Measurements from ENCODE around the gene TENM4. TPM values are rescaled to one million over a fixed set of nuclear protein-coding genes. Genes with fewer than 3 reads are reported as not detected.

The TENM4 gene
- total and polyA plus RNA-seq, 2 of the 8 experiments (the other 6 are each of a cell fraction or from before 2014, with no cell fraction given), result 3.5 to 7.2 TPM

- no peak overlapping the region for H2BK20ac ChIP-seq (ENCODE audit: low read length)
- no peak for DNase-seq (ENCODE audit: low read depth in 1 of 2, low spot score in 2 of 2)
- H2AFZ ChIP-seq (ENCODE audit: low read length), result no peak overlapping the region
- POLR2A ChIA-PET (ENCODE audit: partially characterized antibody), result interaction anchor here (0.6 kb wide), 1 partner anchor 354 kb away, joined by 3 read pairs; no protein-coding TSS in a partner anchor
- H3K4me1 ChIP-seq (replicated peaks in 1 of 4; ENCODE audit: control insufficient read depth in 3 of 4, insufficient read depth in 4 of 4, low read length in 3 of 4), result no peaks in the 10 kb centered on the region
- H3K18ac ChIP-seq (ENCODE audit: extremely low read depth, low read length), result no peak overlapping the region
- H3K36me3 ChIP-seq (ENCODE audit: control insufficient read depth in 2 of 4, insufficient read depth in 4 of 4, low read length in 3 of 4), result no peaks in the 10 kb centered on the region
- H2AK5ac ChIP-seq (ENCODE audit: low read depth, low read length), result no peak overlapping the region
- no peaks in the 10 kb centered on the region for H3K23me2 ChIP-seq (ENCODE audit: low read depth, low read length)
- CTCF ChIA-PET (ENCODE audit: partially characterized antibody), result interaction anchor here (0.6 to 14.2 kb wide), 24 partner anchors 8 to 559 kb away, joined by 3 to 314 read pairs (median 4); no protein-coding TSS in a partner anchor
- no peak overlapping the region for H3K4me3 ChIP-seq (ENCODE audit: extremely low read depth in 1 of 4, insufficient read depth in 2 of 4, low read depth in 3 of 4, low read length in 4 of 4)
- H2BK120ac ChIP-seq (replicated peaks; ENCODE audit: low read depth, low read length), result no peak overlapping the region
- no peak overlapping the region for H4K91ac ChIP-seq (replicated peaks; ENCODE audit: insufficient read length, low read length)
- H3K9ac ChIP-seq (replicated peaks in 1 of 4; ENCODE audit: extremely low read depth in 1 of 4, low read depth in 3 of 4, low read length in 3 of 4), result no peak overlapping the region
- no peaks in the 10 kb centered on the region for H3K27me3 ChIP-seq (replicated peaks in 1 of 4; ENCODE audit: control insufficient read depth in 3 of 4, extremely low read depth in 1 of 4, insufficient read depth in 3 of 4, low read length in 3 of 4)
- H3K4me2 ChIP-seq (ENCODE audit: insufficient read depth in 1 of 2, low read depth in 2 of 2, low read length in 2 of 2), result no peak overlapping the region
- H3K56ac ChIP-seq (replicated peaks; ENCODE audit: insufficient read length, low read depth, low read length), result no peak overlapping the region
- no peak overlapping the region for H3K27ac ChIP-seq (ENCODE audit: low read depth, low read length)
- no peak overlapping the region for H3K4ac ChIP-seq (replicated peaks; ENCODE audit: insufficient read length, low read depth, low read length)
- no peak overlapping the region for H4K5ac ChIP-seq (ENCODE audit: insufficient read length, low read depth, low read length)
- FAIRE-seq, result no peak
- H4K8ac ChIP-seq (ENCODE audit: extremely low read depth, insufficient read depth, low read length), result no peak overlapping the region
- TF ChIP-seq CTCF (IDR thresholded peaks at IDR 0.05; ENCODE audit: control extremely low read depth in 1 of 3, insufficient read depth in 1 of 3, low read depth in 1 of 3, low read length in 3 of 3) (no peak), SIRT6 (IDR thresholded peaks at IDR 0.05; ENCODE audit: low read length) (no peak), POU5F1 (IDR thresholded peaks at IDR 0.05; ENCODE audit: low read depth, low read length) (no peak), CBX5 (IDR thresholded peaks at IDR 0.05; ENCODE audit: low read depth, low read length) (no peak), KDM4A (IDR thresholded peaks at IDR 0.05; ENCODE audit: low read depth, low read length, severe bottlenecking) (no peak)
- no peak overlapping the region for H3K23ac ChIP-seq (ENCODE audit: insufficient read length)
- H4K20me1 ChIP-seq (replicated peaks in 1 of 2; ENCODE audit: control insufficient read depth in 1 of 2, insufficient read depth in 2 of 2, low read length in 2 of 2), result peaks cover 0 to 2% of the 10 kb centered on the region in 2 experiments
- H3K79me1 ChIP-seq (ENCODE audit: low read depth, low read length), result no peaks in the 10 kb centered on the region
- no peak overlapping the region for H3K14ac ChIP-seq (ENCODE audit: insufficient read length)
- H2BK5ac ChIP-seq (ENCODE audit: low read depth, low read length), result no peak overlapping the region
- H3K9me3 ChIP-seq (ENCODE audit: insufficient read depth in 2 of 2, low read depth in 1 of 2, low read length in 1 of 2), result no peaks in the 10 kb centered on the region
- no peaks in the 10 kb centered on the region for H3K79me2 ChIP-seq (ENCODE audit: control insufficient read depth in 1 of 2, insufficient read depth in 2 of 2, low read length in 2 of 2)
- no peak overlapping the region for H2BK15ac ChIP-seq (ENCODE audit: low read length)
- no peak overlapping the region for H2BK12ac ChIP-seq (ENCODE audit: low read depth, low read length)
These were observed 723.8 kb downstream of the TENM4 start for GRCh38 chr11:78717041-78717440.
